OCI-LY3 (cell line): ENCODE data around the gene ELOB.

Source experiments
- EZH2phosphoT487 ChIP-seq: fragments of 200-600 bp; shearing (Covaris generic); IDR thresholded peaks from 2 replicates; pipeline ENCODE4 v1.6.1; 2018; ENCODE audit warnings: antibody characterized with exemption, mixed run types, low read depth
- TF ChIP-seq, protein P1 (sequence below): fragments of 200-600, 300-600 bp; sonication (generic); IDR thresholded peaks from 2 replicates; pipeline ENCODE4 v1.5.1; 2014; ENCODE audit warnings: antibody characterized with exemption, low read length, low read depth

DNA sequence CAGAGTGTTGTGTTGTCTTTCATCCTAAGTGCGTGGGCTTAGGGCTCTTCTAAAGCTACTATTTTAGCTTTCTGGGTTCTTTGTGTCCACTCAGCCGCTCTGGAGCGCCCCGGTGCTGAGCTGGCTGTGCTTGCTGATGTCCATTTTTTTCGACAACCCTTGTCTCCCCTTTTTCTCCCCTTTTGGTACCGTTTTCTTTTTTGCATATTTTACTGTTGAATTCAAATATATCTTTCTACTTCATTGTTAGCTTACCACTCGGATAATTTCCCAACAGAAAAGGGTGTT is 23.4 kb downstream of the ELOB start:
- TF ChIP-seq, protein P1, sequence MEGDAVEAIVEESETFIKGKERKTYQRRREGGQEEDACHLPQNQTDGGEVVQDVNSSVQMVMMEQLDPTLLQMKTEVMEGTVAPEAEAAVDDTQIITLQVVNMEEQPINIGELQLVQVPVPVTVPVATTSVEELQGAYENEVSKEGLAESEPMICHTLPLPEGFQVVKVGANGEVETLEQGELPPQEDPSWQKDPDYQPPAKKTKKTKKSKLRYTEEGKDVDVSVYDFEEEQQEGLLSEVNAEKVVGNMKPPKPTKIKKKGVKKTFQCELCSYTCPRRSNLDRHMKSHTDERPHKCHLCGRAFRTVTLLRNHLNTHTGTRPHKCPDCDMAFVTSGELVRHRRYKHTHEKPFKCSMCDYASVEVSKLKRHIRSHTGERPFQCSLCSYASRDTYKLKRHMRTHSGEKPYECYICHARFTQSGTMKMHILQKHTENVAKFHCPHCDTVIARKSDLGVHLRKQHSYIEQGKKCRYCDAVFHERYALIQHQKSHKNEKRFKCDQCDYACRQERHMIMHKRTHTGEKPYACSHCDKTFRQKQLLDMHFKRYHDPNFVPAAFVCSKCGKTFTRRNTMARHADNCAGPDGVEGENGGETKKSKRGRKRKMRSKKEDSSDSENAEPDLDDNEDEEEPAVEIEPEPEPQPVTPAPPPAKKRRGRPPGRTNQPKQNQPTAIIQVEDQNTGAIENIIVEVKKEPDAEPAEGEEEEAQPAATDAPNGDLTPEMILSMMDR = no peak
- no peak for TF ChIP-seq EZH2phosphoT487
